Esophagus muscularis mucosa (tissue), 4 donors: ENCODE measurements around the gene ITPR3.

Experiments
- CTCF ChIP-seq, 3 experiments: fragments of 200-600 bp in 2 of 3; fragments of 450-650 bp in 1 of 3; sonication (generic) in 2 of 3; IDR thresholded peaks; one replicate each; pipeline ENCODE4 v1.5.1; 2017 to 2019; ENCODE audit warnings: antibody characterized with exemption in 3 of 3, mild to moderate bottlenecking in 2 of 3, moderate library complexity in 1 of 3
- EP300 ChIP-seq: sonication (generic); formaldehyde crosslinking; IDR thresholded peaks from one replicate; pipeline ENCODE4 v1.6.1; 2017; ENCODE audit warnings: antibody characterized with exemption
- POLR2A ChIP-seq: fragments of 450-650 bp; IDR thresholded peaks from one replicate; pipeline ENCODE4 v1.6.1; 2017; ENCODE audit warnings: antibody characterized with exemption, moderate library complexity, mild to moderate bottlenecking, low read depth
- POLR2AphosphoS5 ChIP-seq, 2 donors: sonication (generic); formaldehyde crosslinking; IDR thresholded peaks; one replicate each; pipeline ENCODE4 v1.6.1; 2017; ENCODE audit warnings: antibody characterized with exemption in 2 of 2

- TF ChIP-seq CTCF (IDR thresholded peaks at IDR 0.05), result no peak
- no peak for TF ChIP-seq POLR2A
- no peak for TF ChIP-seq POLR2AphosphoS5 (IDR thresholded peaks at IDR 0.05)
- TF ChIP-seq EP300, result no peak
Measured at GRCh38 chr6:33707771-33708170, 86.6 kb downstream of the ITPR3 start.
